GM21381 (cell line): Measurements from ENCODE around the gene SLC35A3.
A peak's percentile ranks its signal among the peaks of the same experiment; 100 is the strongest.
"Not testable (repeated sequence)": the region's sequence is repeated elsewhere in the genome, so short reads cannot be mapped to it uniquely, and the experiment has no call there.

ENCODE experiments used
- ATAC-seq: cut with Tn5 transposase; IDR thresholded peaks from one replicate; pipeline ENCODE4 v1.9.1; 2021; ENCODE audit warnings: mild to moderate bottlenecking, moderate library complexity; ENCODE audit not compliant: unreplicated experiment

Gene SLC35A3

DNA sequence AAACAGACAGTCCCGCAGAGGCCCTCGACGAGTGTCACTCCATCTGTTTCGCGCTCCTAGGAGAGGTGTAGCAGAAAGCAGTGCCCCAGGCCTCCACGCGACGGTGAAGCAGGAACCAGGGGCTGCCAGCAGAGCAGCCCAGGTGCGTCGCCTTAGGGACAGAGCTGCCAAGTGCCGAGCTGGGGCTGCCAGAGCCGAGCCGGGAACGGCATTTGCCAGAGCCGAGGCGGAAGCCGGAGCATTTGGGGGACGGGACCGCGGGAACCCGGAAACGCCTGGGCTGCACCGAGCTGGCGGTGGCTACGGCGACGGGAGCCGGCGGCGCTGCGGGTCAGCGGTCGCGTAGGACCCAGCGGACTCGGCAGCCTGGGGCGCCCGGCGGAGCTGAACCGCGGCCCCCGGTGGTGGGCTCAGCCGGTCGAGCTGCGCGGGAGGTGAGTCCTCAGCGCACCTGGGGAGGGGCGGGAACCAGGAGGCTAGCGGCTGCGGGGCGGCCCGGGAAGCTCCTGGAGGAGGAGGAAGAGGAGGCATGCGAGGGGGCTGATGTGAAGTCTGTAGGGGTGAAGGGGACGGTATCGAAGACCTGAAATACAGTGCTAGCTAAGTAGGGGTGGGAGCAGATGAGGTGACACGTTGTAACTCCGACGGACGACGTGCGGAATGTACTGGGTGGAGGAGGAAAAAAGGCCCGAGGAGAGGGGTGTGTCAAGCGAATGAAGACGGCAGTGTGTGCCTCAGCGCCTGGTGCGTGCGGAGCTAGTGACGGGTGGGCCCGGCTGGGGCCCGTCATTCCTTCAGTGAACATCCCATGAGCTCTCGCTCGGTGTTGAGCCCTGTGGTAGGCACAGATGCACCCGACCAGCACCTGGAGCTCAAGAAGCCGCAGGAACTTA, at the start of gene SLC35A3:
TSS of gene SLC35A3 (plus strand) at position 268 of the 893 bp plus-strand sequence. CDS start 23,559 bp downstream, outside the sequence.
- peak; percentile 94 for ATAC-seq

DNA sequence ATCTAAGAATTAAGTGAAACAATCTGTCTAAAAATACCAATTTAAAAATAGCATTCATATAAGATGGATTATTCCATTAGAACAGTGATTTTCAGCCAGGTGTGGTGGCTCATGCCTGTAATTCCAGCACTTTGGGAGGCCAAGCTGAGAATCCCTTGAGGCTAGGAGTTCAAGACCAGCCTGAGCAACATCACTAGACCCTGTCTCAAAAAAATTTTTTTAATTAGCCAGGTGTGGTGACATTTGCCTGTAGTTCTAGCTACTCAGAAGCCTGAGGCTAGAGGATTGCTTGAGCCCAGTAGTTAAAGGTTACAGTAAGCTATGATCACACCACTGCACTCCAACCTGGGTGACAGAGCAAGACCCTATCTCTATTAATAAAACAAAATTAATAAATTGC, 35.0 kb upstream of the SLC35A3 start:
- ATAC-seq = no peak

DNA sequence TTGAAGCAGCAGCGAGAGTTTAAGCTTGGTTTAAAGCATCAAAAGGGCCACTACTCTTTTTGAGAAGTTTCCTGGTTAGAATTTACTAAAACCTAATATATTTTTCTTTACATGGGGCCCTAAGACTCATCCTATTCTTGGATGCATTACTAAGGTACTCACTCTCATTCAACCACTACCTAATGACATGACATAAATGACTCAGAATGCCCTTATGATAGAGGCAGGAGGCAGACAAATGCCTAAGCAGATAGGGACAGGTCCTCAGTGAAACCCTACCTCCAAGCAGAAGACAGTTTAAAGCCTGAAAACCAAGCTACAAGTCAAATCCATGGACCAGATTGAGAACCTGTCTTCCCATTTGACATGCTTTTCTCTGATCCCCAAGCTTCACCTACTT, 34.3 kb upstream of the SLC35A3 start:
- no peak for ATAC-seq

DNA sequence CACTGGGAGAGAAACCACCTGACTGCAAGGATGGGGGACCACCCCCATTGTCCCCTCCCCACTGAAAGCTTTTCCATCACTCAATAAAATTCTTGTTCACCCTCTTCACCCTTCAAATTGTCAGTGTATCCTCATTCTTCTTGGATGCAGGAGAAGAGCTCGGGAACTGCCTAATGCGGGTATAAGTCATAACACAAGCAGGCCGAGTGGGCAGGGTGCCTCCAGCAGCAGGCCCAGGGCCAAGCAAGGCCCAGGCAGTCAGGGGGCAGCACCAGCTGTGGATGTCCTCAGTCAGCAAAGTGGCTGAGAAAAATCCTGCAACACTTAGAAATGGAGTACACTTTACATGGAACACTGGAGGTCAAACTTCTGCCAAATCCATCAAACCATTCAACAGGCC, 33.7 kb upstream of the SLC35A3 start:
- ATAC-seq = no peak

DNA sequence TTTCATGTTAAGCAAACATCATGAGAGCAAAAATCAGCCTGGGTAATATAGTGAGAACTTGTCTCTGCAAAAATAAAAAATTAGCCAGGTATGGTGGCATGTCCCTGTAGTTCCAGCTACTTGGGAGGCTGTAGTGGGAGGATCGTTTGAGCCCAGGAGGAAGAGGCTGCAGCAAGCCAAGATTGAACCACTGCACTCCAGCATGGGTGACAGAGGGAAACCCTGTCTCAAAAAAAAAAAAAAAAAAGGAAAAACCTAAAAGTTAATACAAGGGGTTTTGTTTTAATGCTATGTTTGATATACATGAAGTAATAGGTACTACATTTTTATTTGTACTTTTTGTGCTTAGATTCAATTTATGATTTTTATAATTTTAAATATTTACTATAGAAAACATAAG, 27.1 kb upstream of the SLC35A3 start:
- no peak for ATAC-seq

DNA sequence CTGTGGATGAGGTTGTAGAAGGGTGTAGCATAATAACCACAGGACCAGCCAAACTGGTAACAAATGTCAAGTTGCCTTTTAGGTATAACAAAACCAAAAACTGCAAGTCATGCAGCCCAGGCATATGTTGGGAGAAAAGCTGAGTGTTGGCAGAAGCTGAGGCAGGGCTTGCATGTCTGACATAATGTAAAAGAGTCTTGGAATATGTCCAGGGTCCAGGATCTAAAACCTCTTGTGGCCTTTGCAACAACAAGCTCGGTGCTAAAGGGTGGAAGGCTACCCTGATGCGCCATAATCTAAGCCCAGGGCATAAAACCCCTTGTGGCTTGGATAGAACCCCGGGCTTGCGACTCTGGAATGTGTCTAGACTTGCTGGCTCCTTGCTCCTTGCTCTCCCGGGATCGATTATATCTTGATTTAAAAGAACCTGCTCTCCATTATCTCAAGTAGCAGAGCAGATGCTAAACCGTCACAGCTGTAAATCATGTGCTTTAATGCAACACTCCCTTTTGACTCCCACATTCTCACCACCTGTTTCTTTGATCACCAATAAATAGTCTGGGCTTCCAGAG, 26.5 kb upstream of the SLC35A3 start:
- no peak for ATAC-seq

DNA sequence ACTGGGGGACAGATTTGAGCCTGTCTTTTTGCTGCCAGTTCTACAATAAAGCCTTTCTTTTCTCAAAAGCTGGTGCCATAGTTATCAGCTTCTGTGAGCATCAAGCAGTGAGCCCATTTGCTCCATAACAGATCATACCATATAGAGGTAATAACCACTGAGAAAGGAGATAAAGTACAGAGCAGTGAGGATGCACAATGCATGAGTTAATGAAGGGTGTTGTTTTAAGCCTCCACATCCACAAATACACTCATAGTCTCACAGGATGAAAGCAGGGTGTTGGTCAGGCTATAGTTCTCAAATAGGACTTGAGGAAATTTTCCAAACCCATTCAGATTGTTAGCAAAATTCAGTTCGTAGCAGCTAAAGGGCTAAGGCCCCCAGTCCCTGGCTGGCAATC, 25.6 kb upstream of the SLC35A3 start:
- no peak for ATAC-seq

DNA sequence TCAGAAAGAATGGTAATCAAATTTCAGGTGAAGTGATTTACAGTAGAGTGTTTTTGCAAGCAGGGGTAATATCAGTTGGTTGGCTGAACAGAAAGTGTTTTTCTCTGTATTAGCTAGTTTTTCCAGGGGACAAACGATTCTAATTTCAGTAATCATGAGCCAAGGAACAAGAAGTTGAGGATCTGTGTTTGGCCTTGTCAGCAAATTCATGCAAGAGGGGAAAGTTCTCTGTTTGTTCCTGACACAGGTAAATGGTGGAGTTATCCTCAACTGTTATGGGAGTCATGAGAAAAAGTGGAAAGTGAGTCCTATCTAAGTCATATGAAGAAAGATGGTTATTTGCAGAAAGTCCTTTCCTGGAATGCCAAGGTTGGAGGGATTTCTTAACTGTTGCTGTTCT, 24.6 kb upstream of the SLC35A3 start:
- no peak for ATAC-seq

DNA sequence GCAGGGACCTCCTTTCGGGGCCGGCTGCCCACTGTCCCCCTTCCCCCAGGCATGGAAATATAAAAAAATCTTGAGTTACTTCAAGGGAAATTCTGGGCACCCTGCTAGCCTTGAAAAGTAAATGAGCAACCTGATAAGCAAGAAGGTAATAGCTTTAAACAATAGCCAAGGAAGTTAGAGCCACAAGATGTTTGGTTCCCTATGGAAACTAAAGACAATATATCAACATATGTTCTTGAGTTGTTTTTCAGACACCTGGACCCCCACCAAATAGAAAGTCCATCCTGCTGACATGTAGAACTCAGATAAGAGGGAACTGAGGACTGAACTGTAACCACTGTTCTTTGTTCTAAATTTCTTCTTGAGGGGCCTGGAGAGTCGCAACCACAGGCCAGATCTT, 19.3 kb upstream of the SLC35A3 start:
- ATAC-seq = no peak

DNA sequence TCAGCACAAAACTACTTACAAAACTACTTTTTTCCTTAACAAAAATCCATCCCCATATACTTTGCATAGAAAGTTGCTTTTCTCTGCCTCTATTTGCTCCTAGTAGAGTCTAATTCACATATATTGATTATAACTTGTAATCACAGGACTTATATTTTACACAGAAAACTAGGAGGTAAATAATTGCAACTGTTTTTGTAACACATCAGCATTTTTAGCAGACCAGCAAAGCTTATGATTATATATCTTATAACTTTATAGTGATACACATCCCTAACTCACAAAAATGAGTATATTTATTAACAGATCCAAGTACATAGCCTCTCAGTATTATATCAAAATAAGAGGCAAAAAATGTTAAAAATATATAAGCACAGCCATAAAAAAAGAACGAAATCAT, 17.3 kb upstream of the SLC35A3 start:
- ATAC-seq = no peak

DNA sequence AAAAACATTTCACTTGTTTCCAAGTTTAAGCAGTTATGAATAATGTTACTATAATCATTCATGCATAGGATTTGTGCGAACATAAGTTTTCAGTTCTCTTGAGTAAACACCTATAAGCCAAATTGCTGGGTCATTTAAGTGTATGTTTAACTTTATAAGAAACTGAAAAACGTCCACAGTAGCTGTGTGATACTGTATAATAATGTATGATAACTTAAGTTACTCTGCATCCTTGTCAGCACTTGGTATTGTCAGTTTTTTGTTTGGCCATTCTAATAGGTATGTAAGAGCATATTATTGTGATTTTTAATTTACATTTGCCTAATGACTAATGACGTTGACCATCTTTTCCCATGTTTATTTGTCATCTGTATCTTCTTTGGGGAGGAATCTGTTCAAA, 14.4 kb upstream of the SLC35A3 start:
- no peak for ATAC-seq

DNA sequence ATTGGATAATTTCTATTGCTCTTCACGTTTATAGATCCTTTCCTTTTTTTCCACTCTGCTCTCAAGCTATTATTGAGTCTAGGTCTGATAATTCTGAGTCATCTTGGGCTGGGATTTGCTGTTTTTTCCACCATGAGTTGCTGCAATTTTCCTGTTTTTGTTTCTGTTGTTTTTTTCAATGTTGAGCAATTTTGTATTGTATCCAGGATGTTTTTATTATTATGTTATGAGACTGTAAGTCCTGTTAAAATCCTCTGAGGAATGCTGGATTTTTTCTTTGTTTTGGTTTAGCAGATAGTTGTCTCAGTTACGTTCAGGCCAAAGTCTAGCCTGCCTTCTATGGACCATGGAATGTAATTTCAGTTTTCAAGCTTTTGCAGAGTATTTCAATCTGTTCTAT, 13.0 kb upstream of the SLC35A3 start:
- no peak for ATAC-seq

DNA sequence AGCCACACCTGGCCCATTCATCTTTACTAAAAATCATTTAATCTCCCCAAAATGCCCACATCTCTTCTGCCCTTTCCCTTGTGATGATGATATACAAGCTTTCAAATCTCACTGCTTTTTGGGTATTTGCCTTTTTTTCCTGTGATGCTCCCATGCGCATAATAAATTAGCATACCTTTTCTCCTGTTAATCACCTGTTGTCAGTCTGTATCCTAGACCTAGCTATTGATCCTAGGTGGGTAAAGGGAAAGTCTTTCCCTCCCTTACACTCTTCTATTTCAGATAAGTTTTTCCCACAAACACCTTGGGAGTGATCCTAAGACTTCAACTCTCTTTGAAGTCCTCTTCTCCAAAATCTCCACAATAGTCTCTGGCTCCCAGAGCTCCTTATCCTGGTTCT, 12.0 kb upstream of the SLC35A3 start:
- ATAC-seq = no peak

DNA sequence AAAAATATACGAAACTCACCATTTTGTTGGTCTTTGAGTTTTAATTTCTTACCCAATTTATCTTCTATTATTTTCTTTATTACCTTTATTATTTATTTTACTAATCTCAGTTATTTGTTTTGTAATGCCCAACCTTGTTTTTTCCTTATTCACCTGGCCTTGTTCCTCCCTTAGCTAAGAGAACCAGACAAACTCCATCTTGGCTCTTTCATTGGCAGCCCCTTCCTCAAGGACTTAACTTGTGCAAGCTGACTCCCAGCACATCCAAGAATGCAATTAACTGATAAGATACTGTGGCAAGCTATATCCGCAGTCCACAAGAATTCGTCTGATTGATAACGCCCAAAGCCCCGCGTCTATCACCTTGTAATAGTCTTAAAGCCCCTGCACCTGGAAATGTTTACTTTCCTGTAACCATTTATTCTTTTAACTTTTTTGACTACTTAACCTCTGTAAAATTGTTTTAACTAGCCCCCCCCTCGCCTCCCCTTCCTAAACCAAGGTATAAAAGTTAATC, 10.5 kb upstream of the SLC35A3 start:
- ATAC-seq = not testable (repeated sequence)

DNA sequence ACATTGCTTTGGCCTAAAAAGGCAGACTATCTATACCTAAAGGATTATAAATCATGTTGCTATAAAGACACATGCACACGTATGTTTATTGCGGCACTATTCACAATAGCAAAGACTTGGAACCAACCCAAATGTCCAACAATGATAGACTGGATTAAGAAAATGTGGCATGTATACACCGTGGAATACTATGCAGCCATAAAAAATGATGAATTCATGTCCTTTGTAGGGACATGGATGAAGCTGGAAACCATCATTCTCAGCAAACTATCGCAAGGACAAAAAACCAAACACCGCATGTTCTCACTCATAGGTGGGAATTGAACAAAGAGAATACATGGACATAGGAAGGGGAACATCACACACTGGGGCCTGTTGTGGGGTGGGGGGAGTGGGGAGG, 9.5 kb upstream of the SLC35A3 start:
- not testable (repeated sequence) for ATAC-seq

DNA sequence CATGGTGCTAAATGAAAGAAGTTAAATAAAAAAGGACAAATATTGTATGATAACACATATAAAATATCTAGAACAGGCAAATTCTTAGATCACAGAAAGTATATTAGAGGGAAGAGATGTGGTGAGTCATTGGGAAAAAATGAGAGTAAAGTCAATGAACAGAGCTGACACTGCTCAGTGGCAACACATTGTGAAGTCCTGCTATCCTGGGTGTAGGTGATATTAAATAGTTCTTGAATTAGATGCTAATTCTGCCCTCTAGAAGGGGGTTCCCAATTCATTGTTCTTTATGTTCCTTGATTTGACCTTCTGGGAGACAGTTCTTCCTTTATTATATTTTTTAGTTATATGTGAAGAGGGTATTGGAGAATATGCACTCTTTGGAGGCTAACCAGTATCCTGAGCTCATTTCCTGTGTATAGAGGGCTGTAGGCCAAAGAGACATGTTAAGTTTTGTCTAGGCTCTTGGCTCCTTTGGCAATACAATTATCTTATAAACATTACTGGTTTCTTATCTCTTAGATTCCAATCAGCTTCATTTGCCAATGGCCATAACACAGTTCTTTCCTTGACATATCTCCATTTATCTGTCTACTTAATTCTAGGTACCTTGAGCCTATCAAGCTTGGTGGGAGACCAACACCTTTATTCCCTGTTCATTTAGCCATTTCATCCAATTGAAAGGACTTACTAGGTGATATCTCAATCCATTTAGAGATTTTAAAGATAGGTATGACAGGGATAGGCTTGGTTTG, 6.6 kb upstream of the SLC35A3 start:
- ATAC-seq = no peak

DNA sequence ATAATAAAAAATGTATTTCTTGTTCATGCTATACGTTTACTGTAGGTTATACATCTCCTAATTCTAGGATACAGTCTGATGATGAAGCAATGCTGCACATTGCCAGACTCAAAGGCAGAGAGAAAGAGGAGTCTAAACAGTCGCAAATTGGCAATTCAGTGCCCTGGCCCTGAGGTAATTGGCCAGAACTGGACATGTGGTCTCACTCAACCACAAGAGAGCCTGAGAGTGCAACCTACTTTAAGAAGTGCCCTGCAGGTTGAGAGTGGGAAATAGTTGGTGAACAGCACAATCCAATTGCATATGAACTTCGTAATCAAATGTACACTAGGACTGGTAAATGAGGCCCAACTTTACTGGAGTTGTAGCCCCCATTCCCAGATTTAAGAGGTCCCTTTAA, 5.0 kb upstream of the SLC35A3 start:
- no peak for ATAC-seq

DNA sequence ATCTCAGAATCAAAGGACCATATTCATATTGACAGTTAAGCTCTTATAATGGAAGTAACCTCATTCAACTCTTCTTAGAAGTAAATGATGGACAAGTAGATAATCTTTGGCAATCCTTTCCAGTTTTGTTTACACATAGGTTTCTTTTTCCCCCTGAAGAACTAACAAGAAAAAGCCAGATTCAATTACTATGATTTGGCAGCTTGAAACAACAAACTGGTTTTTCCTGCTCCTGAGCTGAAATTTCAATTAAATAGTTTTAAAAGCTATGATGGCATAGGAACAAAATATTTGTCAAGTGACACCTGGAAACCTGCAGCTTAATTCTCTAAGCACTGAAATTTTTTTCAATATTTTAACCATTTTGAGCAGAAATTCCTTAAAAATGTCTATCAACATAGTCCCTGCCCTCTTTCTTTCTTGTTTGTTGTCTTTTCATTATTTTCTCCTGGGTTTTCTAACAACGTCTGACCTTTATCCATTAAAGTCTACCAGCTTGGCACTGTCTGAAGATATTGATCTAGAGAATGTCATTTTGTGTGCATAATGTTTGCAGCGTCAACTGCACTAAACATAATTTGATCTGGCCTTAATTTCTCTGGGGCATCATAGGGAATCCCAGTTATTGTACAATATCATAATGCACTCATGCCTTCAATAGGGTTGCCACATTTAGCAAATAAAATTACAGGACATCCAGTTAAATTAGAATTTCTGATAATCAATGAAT, 4.0 kb upstream of the SLC35A3 start:
- ATAC-seq = no peak

DNA sequence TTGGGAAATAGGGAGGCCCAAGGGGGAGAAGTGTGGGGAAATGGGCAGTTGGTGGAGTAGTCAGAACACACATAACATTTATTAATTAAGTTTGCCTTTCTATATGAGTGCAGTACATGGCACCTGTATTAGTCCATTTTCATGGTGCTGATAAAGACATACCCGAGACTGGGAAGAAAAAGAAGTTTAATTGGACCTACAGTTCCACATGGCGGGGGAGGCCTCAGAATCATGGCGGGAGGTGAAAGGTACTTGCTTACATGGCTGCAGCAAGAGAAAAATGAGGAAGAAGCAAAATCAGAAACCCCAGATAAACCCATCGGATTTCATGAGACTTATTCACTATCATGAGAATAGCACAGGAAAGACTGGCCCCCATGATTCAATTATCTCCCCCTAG, 1.6 kb upstream of the SLC35A3 start:
- ATAC-seq = no peak

DNA sequence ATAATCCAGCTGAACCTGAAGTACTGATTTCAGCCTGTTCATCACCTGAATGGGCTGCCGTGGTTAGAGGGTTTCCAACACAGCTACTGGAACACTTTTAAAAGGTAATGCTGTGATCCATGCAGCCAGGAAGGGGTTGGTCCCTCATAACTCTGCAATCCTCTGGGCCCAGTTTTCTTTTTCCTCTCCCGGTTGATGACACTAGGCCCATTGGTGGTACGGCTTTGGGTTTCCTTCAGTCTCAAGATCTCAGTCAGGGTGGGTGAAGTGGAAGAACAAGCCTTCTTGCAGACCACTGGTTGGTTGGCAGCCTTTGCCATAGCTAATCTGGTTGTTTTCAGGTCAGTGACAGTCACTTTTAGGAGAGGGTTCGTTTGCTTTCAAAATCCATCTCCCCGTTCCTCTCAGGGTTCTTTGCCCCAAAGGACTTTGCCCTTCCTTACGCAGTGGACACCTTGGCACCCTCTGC, 502 bp upstream of the SLC35A3 start:
- peak; percentile 23 for ATAC-seq
